SK-N-SH (cell line): ENCODE data around the gene ITFG1. TPM values are rescaled to one million over a fixed set of nuclear protein-coding genes. Genes with fewer than 3 reads are reported as not detected.

ENCODE experiments used
- CTCF ChIA-PET: fragments of 300-600, 350-600 bp; formaldehyde crosslinking; extraction: SDS; loops from one replicate; lab custom pipeline; 2021; lab: Yijun Ruan, JAX
- POLR2A ChIA-PET: fragments of 350-600 bp; sonication (Branson Sonifier 250); formaldehyde crosslinking; extraction: SDS; loops from one replicate; lab custom pipeline; 2020; ENCODE audit warnings: antibody characterized with exemption, inconsistent platforms; lab: Yijun Ruan, JAX
- DNase-seq: peaks from one replicate; pipeline ENCODE4 v3.0.0; 2012
- H2AFZ ChIP-seq: fragments of 200-600 bp; sonication (generic); 2 replicates; pipeline ENCODE4 v1.8.1; 2016; ENCODE audit warnings: antibody characterized with exemption, mild to moderate bottlenecking, low read depth
- H3F3A ChIP-seq: fragments of 200-600 bp; sonication (generic); replicated peaks from 2 replicates; pipeline ENCODE3; 2016; ENCODE audit warnings: antibody characterized with exemption, mild to moderate bottlenecking; ENCODE audit not compliant: insufficient read depth
- H3K27ac ChIP-seq, 2 experiments: fragments of 200-500 bp in 1 of 2; fragments of 200-600 bp in 1 of 2; sonication (Bioruptor generic) in 1 of 2; sonication (generic), shearing (Covaris generic) in 1 of 2; 2 replicates each; pipeline versions ENCODE4 v1.5.1 to v1.6.1; 2014 to 2016; ENCODE audit warnings: low read depth in 2 of 2, inconsistent platforms in 1 of 2, low read length in 1 of 2, mild to moderate bottlenecking in 1 of 2, mixed read lengths in 1 of 2
- H3K27me3 ChIP-seq: fragments of 200-600 bp; sonication (generic), shearing (Covaris generic); 2 replicates; pipeline ENCODE4 v1.6.1; 2016; ENCODE audit warnings: mixed run types; ENCODE audit not compliant: insufficient read depth
- H3K36me3 ChIP-seq, 2 experiments: fragments of 200-500 bp in 1 of 2; fragments of 200-600 bp in 1 of 2; sonication (Bioruptor generic) in 1 of 2; sonication (generic) in 1 of 2; replicated peaks in 1 of 2; 2 replicates each; pipeline versions ENCODE3 to v1.5.1; 2014 to 2016; ENCODE audit warnings: low read length in 1 of 2, mild to moderate bottlenecking in 1 of 2; ENCODE audit not compliant: insufficient read depth in 2 of 2, control insufficient read depth in 1 of 2
- H3K4me1 ChIP-seq, 2 experiments: fragments of 200-500 bp in 1 of 2; fragments of 200-600 bp in 1 of 2; sonication (Bioruptor generic) in 1 of 2; sonication (generic), shearing (Covaris generic) in 1 of 2; 2 replicates each; pipeline versions ENCODE4 v1.5.1 to v1.6.1; 2014 to 2016; ENCODE audit warnings: low read depth in 1 of 2, low read length in 1 of 2, mixed run types in 1 of 2; ENCODE audit not compliant: insufficient read depth in 2 of 2, control insufficient read depth in 1 of 2
- H3K4me2 ChIP-seq: fragments of 200-600 bp; sonication (generic), shearing (Covaris generic); 2 replicates; pipeline ENCODE4 v1.6.1; 2017; ENCODE audit warnings: mixed run types
- H3K4me3 ChIP-seq, 2 experiments: fragments of 200-500 bp in 1 of 2; fragments of 200-600 bp in 1 of 2; sonication (Bioruptor generic) in 1 of 2; sonication (generic), shearing (Covaris generic) in 1 of 2; 2 replicates each; pipeline versions ENCODE4 v1.5.1 to v1.8.1; 2014 to 2016; ENCODE audit warnings: low read depth in 2 of 2, inconsistent platforms in 1 of 2, low read length in 1 of 2, mild to moderate bottlenecking in 1 of 2, mixed read lengths in 1 of 2, moderate library complexity in 1 of 2
- H3K79me2 ChIP-seq: fragments of 200-600 bp; sonication (generic); 2 replicates; pipeline ENCODE4 v1.8.1; 2017; ENCODE audit warnings: mild to moderate bottlenecking; ENCODE audit not compliant: insufficient read depth
- H3K9ac ChIP-seq: fragments of 200-600 bp; sonication (generic); 2 replicates; pipeline ENCODE4 v1.6.1; 2017; ENCODE audit warnings: mixed run types
- H3K9me2 ChIP-seq: fragments of 200-600 bp; sonication (generic); 2 replicates; pipeline ENCODE4 v1.6.1; 2017; ENCODE audit warnings: mixed run types
- H3K9me3 ChIP-seq: fragments of 200-600 bp; sonication (generic); 2 replicates; pipeline ENCODE4 v1.6.1; 2017; ENCODE audit warnings: mixed run types, mild to moderate bottlenecking, moderate library complexity
- H4K20me1 ChIP-seq: fragments of 200-600 bp; sonication (generic); 2 replicates; pipeline ENCODE4 v1.6.1; 2017; ENCODE audit warnings: mild to moderate bottlenecking, mixed run types; ENCODE audit not compliant: insufficient read depth
- CHD2 ChIP-seq: fragments of 150-350 bp; IDR thresholded peaks from 2 replicates; pipeline ENCODE4 v1.6.1; 2018; ENCODE audit warnings: low read length; ENCODE audit not compliant: partially characterized antibody
- ELF1 ChIP-seq: IDR thresholded peaks from 2 replicates; pipeline ENCODE4 v1.4.0; 2012
- FOXJ3 ChIP-seq: sonication (generic); formaldehyde crosslinking; IDR thresholded peaks from 2 replicates; pipeline ENCODE4 v1.5.1; 2020; ENCODE audit warnings: mild to moderate bottlenecking, missing genetic modification reagents
- FOXM1 ChIP-seq: IDR thresholded peaks from 2 replicates; pipeline ENCODE4 v1.4.0; 2012; ENCODE audit warnings: low read depth, mild to moderate bottlenecking
- GABPA ChIP-seq: IDR thresholded peaks from 2 replicates; pipeline ENCODE4 v1.4.0; 2012; ENCODE audit warnings: low read depth, mild to moderate bottlenecking
- GATA2 ChIP-seq: sonication (generic); formaldehyde crosslinking; IDR thresholded peaks from 2 replicates; pipeline ENCODE4 v1.5.0; 2020; ENCODE audit warnings: mild to moderate bottlenecking, missing genetic modification reagents
- JUND ChIP-seq: IDR thresholded peaks from 2 replicates; pipeline ENCODE4 v1.4.0; 2012
- MEF2A ChIP-seq: IDR thresholded peaks from 2 replicates; pipeline ENCODE4 v1.4.0; 2012; ENCODE audit warnings: low read depth, borderline replicate concordance
- NFIC ChIP-seq: IDR thresholded peaks from 2 replicates; pipeline ENCODE4 v1.4.0; 2012; ENCODE audit warnings: borderline replicate concordance
- NRF1 ChIP-seq: IDR thresholded peaks from 2 replicates; pipeline ENCODE4 v1.6.1; 2012; ENCODE audit warnings: low read depth, mild to moderate bottlenecking, low read length
- RAD21 ChIP-seq: IDR thresholded peaks from 2 replicates; pipeline ENCODE4 v1.6.1; 2012; ENCODE audit warnings: mild to moderate bottlenecking, low read length
- RCOR1 ChIP-seq: fragments of 150-350 bp; IDR thresholded peaks from 2 replicates; pipeline ENCODE4 v1.6.1; 2017; ENCODE audit warnings: antibody characterized with exemption, low read length
- RFX5 ChIP-seq: IDR thresholded peaks from 2 replicates; pipeline ENCODE4 v1.6.1; 2012; ENCODE audit warnings: mild to moderate bottlenecking, improper control_type of control experiment, low read length
- RXRA ChIP-seq: IDR thresholded peaks from 2 replicates; pipeline ENCODE4 v1.4.0; 2012; ENCODE audit warnings: low read depth, mild to moderate bottlenecking, borderline replicate concordance
- SIN3A ChIP-seq: IDR thresholded peaks from 2 replicates; pipeline ENCODE4 v1.6.1; 2012; ENCODE audit warnings: low read depth, mild to moderate bottlenecking, low read length, moderate library complexity, borderline replicate concordance
- TAF1 ChIP-seq: IDR thresholded peaks from 2 replicates; pipeline ENCODE4 v1.6.1; 2012; ENCODE audit warnings: low read depth, mild to moderate bottlenecking, low read length, moderate library complexity, borderline replicate concordance
- TCF12 ChIP-seq: IDR thresholded peaks from 2 replicates; pipeline ENCODE4 v1.4.0; 2012
- YY1 ChIP-seq: IDR thresholded peaks from 2 replicates; pipeline ENCODE4 v1.4.0; 2012; ENCODE audit warnings: low read depth, mild to moderate bottlenecking
- WGBS: methylation state at CpG from one replicate; pipeline ENCODE4 v1.1.6; 2017; ENCODE audit warnings: low lambda C conversion rate; 5-methylcytosine and 5-hydroxymethylcytosine counted together
- polyA plus RNA-seq, 3 experiments: library from polyadenylated mRNA; depleted of rRNA; stranded (reverse); fragments of >200 nt; gene quantifications; 2 replicates each; pipeline ENCODE4 v1.2.3, GENCODE V29; 2012
- TF ChIP-seq, protein P1 (sequence below): IDR thresholded peaks from 2 replicates; pipeline ENCODE4 v1.4.0; 2012; ENCODE audit warnings: low read depth, borderline replicate concordance
- TF ChIP-seq, protein P2 (sequence below): IDR thresholded peaks from 2 replicates; pipeline ENCODE4 v1.4.0; 2012; ENCODE audit warnings: low read depth, borderline replicate concordance

ITFG1 gene
- polyA plus RNA-seq, 1 of the 3 experiments (the other 2 are of a cell fraction), result 48.6 TPM

DNA sequence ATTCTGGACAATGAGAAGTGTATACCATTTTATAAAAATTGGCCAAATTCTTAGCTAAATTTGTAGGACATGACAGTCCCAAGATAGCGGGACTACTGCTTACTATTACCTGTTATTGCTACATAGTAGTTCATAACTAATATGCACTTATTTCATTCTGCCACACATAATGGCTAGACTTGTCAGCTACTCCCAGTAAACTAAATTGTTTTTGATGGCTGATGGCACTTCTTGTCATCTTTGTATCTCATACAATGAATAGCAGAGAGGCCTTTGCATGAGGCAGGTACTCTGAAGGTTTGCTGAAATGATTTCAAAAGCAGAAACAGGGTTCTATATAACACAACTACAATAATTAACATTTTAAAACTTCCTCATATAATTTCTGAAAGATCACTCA is 44.0 kb downstream of the ITFG1 start (continued):
- TF ChIP-seq GATA2 (CRISPR knock-in tag) (no peak), ELF1 (no peak), MEF2A (no peak), YY1 (no peak), GABPA (no peak), FOXM1 (no peak), JUND (no peak), CHD2 (no peak), TAF1 (no peak), NRF1 (no peak)
- TF ChIP-seq, all 33 proteins: peak for 0

DNA sequence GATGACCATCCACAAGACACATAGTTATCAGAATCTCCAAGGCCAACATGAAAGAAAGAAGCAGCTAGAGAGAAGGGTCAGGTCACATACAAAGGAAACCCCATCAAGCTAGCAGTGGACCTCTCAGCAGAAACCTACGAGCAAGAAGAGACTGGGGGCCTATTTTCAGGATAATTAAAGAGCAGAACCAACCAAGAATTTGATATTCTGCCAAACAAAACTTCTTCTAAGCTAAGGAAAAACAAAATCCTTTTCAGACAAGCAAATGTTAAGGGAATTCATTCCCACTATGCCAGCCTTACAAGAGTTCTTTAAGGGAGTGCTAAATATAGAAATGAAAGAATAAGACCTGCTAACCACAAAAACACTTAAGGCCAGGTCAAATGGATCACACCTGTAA is 47.8 kb downstream of the ITFG1 start:
- Histone ChIP-seq H3K4me3 (no peak overlapping the region), H3K27ac (no peak overlapping the region), H3K79me2 (no peaks in the 10 kb centered on the region), H3K4me2 (no peak overlapping the region), H4K20me1 (no peaks in the 10 kb centered on the region), H3K27me3 (no peaks in the 10 kb centered on the region), H3K9ac (no peak overlapping the region), H3F3A (no peaks in the 10 kb centered on the region), H3K4me1 (peaks cover 0 to 8% of the 10 kb centered on the region in 2 experiments; a peak in 1 of 4 replicates), H2AFZ (no peak overlapping the region), H3K9me3 (no peaks in the 10 kb centered on the region), H3K9me2 (no peaks in the 10 kb centered on the region), H3K36me3 (peaks cover 0 to 5% of the 10 kb centered on the region in 2 experiments)
- TF ChIP-seq GATA2 (CRISPR knock-in tag), result no peak
- no peak for TF ChIP-seq FOXJ3 (CRISPR knock-in tag)
- no peak for TF ChIP-seq RCOR1
- no peak for TF ChIP-seq TCF12
- TF ChIP-seq NFIC, result no peak
- no peak for TF ChIP-seq GABPA
- TF ChIP-seq, protein P1, sequence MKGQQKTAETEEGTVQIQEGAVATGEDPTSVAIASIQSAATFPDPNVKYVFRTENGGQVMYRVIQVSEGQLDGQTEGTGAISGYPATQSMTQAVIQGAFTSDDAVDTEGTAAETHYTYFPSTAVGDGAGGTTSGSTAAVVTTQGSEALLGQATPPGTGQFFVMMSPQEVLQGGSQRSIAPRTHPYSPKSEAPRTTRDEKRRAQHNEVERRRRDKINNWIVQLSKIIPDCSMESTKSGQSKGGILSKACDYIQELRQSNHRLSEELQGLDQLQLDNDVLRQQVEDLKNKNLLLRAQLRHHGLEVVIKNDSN, result no peak
- no peak for TF ChIP-seq MEF2A
- no peak for TF ChIP-seq RFX5
- no peak for TF ChIP-seq RAD21
- TF ChIP-seq SIN3A, result no peak
- TF ChIP-seq, protein P2, sequence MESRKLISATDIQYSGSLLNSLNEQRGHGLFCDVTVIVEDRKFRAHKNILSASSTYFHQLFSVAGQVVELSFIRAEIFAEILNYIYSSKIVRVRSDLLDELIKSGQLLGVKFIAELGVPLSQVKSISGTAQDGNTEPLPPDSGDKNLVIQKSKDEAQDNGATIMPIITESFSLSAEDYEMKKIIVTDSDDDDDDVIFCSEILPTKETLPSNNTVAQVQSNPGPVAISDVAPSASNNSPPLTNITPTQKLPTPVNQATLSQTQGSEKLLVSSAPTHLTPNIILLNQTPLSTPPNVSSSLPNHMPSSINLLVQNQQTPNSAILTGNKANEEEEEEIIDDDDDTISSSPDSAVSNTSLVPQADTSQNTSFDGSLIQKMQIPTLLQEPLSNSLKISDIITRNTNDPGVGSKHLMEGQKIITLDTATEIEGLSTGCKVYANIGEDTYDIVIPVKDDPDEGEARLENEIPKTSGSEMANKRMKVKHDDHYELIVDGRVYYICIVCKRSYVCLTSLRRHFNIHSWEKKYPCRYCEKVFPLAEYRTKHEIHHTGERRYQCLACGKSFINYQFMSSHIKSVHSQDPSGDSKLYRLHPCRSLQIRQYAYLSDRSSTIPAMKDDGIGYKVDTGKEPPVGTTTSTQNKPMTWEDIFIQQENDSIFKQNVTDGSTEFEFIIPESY, result no peak
- TF ChIP-seq RXRA, result no peak
- ChIA-PET CTCF (no interaction called here), POLR2A (no interaction called here)
- 100% methylated on average over 1 of the region's 1 CpG for WGBS
- no peak for DNase-seq
